ENCODE results near the gene PRKCE. TPM values are rescaled to one million over a fixed set of nuclear protein-coding genes. Genes with fewer than 3 reads are reported as not detected.

The PRKCE gene
- total and polyA plus RNA-seq, 2 of the 8 experiments (the other 6 are each of a cell fraction or from before 2014, with no cell fraction given), result 0.54 to 2.1 TPM

- Histone ChIP-seq H3K9ac (replicated peaks in 1 of 4; ENCODE audit: extremely low read depth in 1 of 4, low read depth in 3 of 4, low read length in 3 of 4) (no peak overlapping the region), H4K91ac (replicated peaks; ENCODE audit: insufficient read length, low read length) (no peak overlapping the region), H3K23me2 (ENCODE audit: low read depth, low read length) (no peaks in the 10 kb centered on the region), H3K79me2 (ENCODE audit: control insufficient read depth in 1 of 2, insufficient read depth in 2 of 2, low read length in 2 of 2) (no peaks in the 10 kb centered on the region), H3K14ac (ENCODE audit: insufficient read length) (no peak overlapping the region), H3K18ac (ENCODE audit: extremely low read depth, low read length) (peak overlapping the region; percentile 71; the same call in 1 of the 2 replicates), H2BK5ac (ENCODE audit: low read depth, low read length) (no peak overlapping the region), H3K79me1 (ENCODE audit: low read depth, low read length) (no peaks in the 10 kb centered on the region), H3K9me3 (ENCODE audit: insufficient read depth in 2 of 2, low read depth in 1 of 2, low read length in 1 of 2) (no peaks in the 10 kb centered on the region), H2AFZ (ENCODE audit: low read length) (no peak overlapping the region), H2AK5ac (ENCODE audit: low read depth, low read length) (no peak overlapping the region), H2BK120ac (replicated peaks; ENCODE audit: low read depth, low read length) (no peak overlapping the region), H2BK15ac (ENCODE audit: low read length) (no peak overlapping the region), H4K20me1 (replicated peaks in 1 of 2; ENCODE audit: control insufficient read depth in 1 of 2, insufficient read depth in 2 of 2, low read length in 2 of 2) (no peaks in the 10 kb centered on the region), H3K4me3 (ENCODE audit: extremely low read depth in 1 of 4, insufficient read depth in 2 of 4, low read depth in 3 of 4, low read length in 4 of 4) (no peak overlapping the region), H2BK20ac (ENCODE audit: low read length) (no peak overlapping the region), H3K27me3 (replicated peaks in 1 of 4; ENCODE audit: control insufficient read depth in 3 of 4, extremely low read depth in 1 of 4, insufficient read depth in 3 of 4, low read length in 3 of 4) (no peaks in the 10 kb centered on the region), H4K5ac (ENCODE audit: insufficient read length, low read depth, low read length) (no peak overlapping the region), H3K4me2 (ENCODE audit: insufficient read depth in 1 of 2, low read depth in 2 of 2, low read length in 2 of 2) (no peak overlapping the region), H3K23ac (ENCODE audit: insufficient read length) (no peak overlapping the region), H4K8ac (ENCODE audit: extremely low read depth, insufficient read depth, low read length) (no peak overlapping the region; the same call in 1 of the 2 replicates), H3K4me1 (replicated peaks in 1 of 4; ENCODE audit: control insufficient read depth in 3 of 4, insufficient read depth in 4 of 4, low read length in 3 of 4) (no peaks in the 10 kb centered on the region; a peak in 1 of 7 replicates), H2BK12ac (ENCODE audit: low read depth, low read length) (no peak overlapping the region), H3K36me3 (ENCODE audit: control insufficient read depth in 2 of 4, insufficient read depth in 4 of 4, low read length in 3 of 4) (no peaks in the 10 kb centered on the region), H3K27ac (ENCODE audit: low read depth, low read length) (no peak overlapping the region), H3K56ac (replicated peaks; ENCODE audit: insufficient read length, low read depth, low read length) (no peak overlapping the region), H3K4ac (replicated peaks; ENCODE audit: insufficient read length, low read depth, low read length) (no peak overlapping the region)
- POLR2A ChIA-PET (ENCODE audit: partially characterized antibody), result no interaction called here
- WGBS, 2 experiments (ENCODE audit: extremely low coverage in 1 of 2, insufficient coverage in 1 of 2, insufficient read length in 1 of 2, insufficient replicate concordance in 2 of 2, low coverage in 1 of 2, low lambda C conversion rate in 2 of 2, missing lambda C conversion rate in 1 of 2), result 90% methylated on average over 2 of the region's 2 CpGs; no CpG with 5 or more reads in 1 of the 2 experiments
- CTCF ChIA-PET (ENCODE audit: partially characterized antibody), result interaction anchor here (2.2 kb wide), 1 partner anchor 10 kb away, joined by 8 read pairs; no protein-coding TSS in a partner anchor
- FAIRE-seq, result no peak
- DNase-seq (ENCODE audit: low read depth in 1 of 2, low spot score in 2 of 2), result no peak
- TF ChIP-seq MAFK (IDR thresholded peaks at IDR 0.05; ENCODE audit: low read depth, low read length), result no peak
- TF ChIP-seq HDAC2 (IDR thresholded peaks at IDR 0.05; ENCODE audit: borderline replicate concordance in 1 of 2, low read depth in 2 of 2, low read length in 2 of 2), result no peak
These were observed 543.4 kb downstream of the PRKCE start for GRCh38 chr2:46194856-46195255.
